Neural cell (in vitro differentiated cells): Measurements from ENCODE around the gene MED12. TPM values are rescaled to one million over a fixed set of nuclear protein-coding genes. Genes with fewer than 3 reads are reported as not detected.

Experiments used
- H2AFZ ChIP-seq: fragments of 200-600, 300-800 bp; sonication (generic), shearing (Covaris generic); 2 replicates; pipeline ENCODE4 v1.6.0; 2014; ENCODE audit warnings: low read depth, mild to moderate bottlenecking, antibody characterized with exemption, low read length, moderate library complexity
- H3F3A ChIP-seq: fragments of 200-600 bp; shearing (Covaris generic); 2 replicates; pipeline ENCODE4 v1.6.1; 2016; ENCODE audit warnings: mild to moderate bottlenecking, moderate library complexity, mixed read lengths, antibody characterized with exemption, low read length; ENCODE audit not compliant: insufficient read depth, poor library complexity, severe bottlenecking
- H3K27ac ChIP-seq: fragments of 200-600, 300-800 bp; sonication (generic), shearing (Covaris generic); 2 replicates; pipeline ENCODE4 v1.5.1; 2014; ENCODE audit warnings: mild to moderate bottlenecking, low read length, moderate library complexity
- H3K27me3 ChIP-seq: fragments of 300-800, 200-600 bp; sonication (generic), shearing (Covaris generic); 2 replicates; pipeline ENCODE4 v1.6.0; 2014; ENCODE audit warnings: mild to moderate bottlenecking, low read depth, low read length, moderate library complexity; ENCODE audit not compliant: insufficient read depth
- H3K36me3 ChIP-seq: fragments of 300-800, 200-600 bp; sonication (generic), shearing (Covaris generic); 2 replicates; pipeline ENCODE4 v1.5.1; 2014; ENCODE audit warnings: mild to moderate bottlenecking, antibody characterized with exemption, low read length, moderate library complexity; ENCODE audit not compliant: insufficient read depth
- H3K4me2 ChIP-seq: fragments of 300-800, 200-600 bp; sonication (generic), shearing (Covaris generic); 2 replicates; pipeline ENCODE4 v1.6.0; 2014; ENCODE audit warnings: mild to moderate bottlenecking, low read length
- H3K4me3 ChIP-seq: fragments of 300-800, 200-600 bp; sonication (generic), shearing (Covaris generic); 2 replicates; pipeline ENCODE4 v1.5.1; 2014; ENCODE audit warnings: mild to moderate bottlenecking, low read length, moderate library complexity
- H3K79me2 ChIP-seq: fragments of 200-600 bp; shearing (Covaris generic); replicated peaks from 2 replicates; pipeline ENCODE4 v1.6.0; 2014; ENCODE audit warnings: mild to moderate bottlenecking, low read length, moderate library complexity; ENCODE audit not compliant: insufficient read depth
- H3K9ac ChIP-seq: fragments of 300-800, 200-600 bp; sonication (generic), shearing (Covaris generic); 2 replicates; pipeline ENCODE4 v1.6.1; 2016; ENCODE audit warnings: mild to moderate bottlenecking, low read length, mixed read lengths
- H3K9me2 ChIP-seq: fragments of 200-600 bp; shearing (Covaris generic); 2 replicates; pipeline ENCODE4 v1.6.1; 2016; ENCODE audit warnings: mild to moderate bottlenecking, low read length, mixed read lengths; ENCODE audit not compliant: insufficient read depth
- H3K9me3 ChIP-seq: fragments of 200-600, 300-800 bp; sonication (generic), shearing (Covaris generic); 2 replicates; pipeline ENCODE4 v1.6.1; 2016; ENCODE audit warnings: mild to moderate bottlenecking, mixed run types, low read length, moderate library complexity, mixed read lengths
- H4K20me1 ChIP-seq: fragments of 200-600 bp; shearing (Covaris generic); 2 replicates; pipeline ENCODE4 v1.6.1; 2016; ENCODE audit warnings: mild to moderate bottlenecking, mixed run types; ENCODE audit not compliant: insufficient read depth
- EP300 ChIP-seq: fragments of 450-650 bp; conservative IDR thresholded peaks from 2 replicates; pipeline ENCODE4 v1.6.1; 2014; ENCODE audit warnings: antibody characterized with exemption, mild to moderate bottlenecking, moderate library complexity; ENCODE audit not compliant: poor library complexity, severe bottlenecking
- EZH2 ChIP-seq: fragments of 200-600, 300-800 bp; shearing (Covaris generic), sonication (generic); IDR thresholded peaks from 2 replicates; pipeline ENCODE4 v1.6.1; 2014; ENCODE audit warnings: antibody characterized with exemption, low read length, borderline replicate concordance, mild to moderate bottlenecking; ENCODE audit not compliant: insufficient read depth, poor library complexity, severe bottlenecking
- MXI1 ChIP-seq: fragments of 450-650 bp; conservative IDR thresholded peaks from 2 replicates; pipeline ENCODE4 v1.6.1; 2014; ENCODE audit warnings: antibody characterized with exemption, mild to moderate bottlenecking; ENCODE audit not compliant: poor library complexity, severe bottlenecking
- POLR2AphosphoS5 ChIP-seq: IDR thresholded peaks from 2 replicates; pipeline ENCODE4 v1.6.1; 2012
- RAD21 ChIP-seq: fragments of 450-650 bp; conservative IDR thresholded peaks from 2 replicates; pipeline ENCODE4 v1.6.1; 2014; ENCODE audit warnings: antibody characterized with exemption, mild to moderate bottlenecking, moderate library complexity
- REST ChIP-seq: IDR thresholded peaks from 2 replicates; pipeline ENCODE4 v1.6.1; 2012; ENCODE audit warnings: borderline replicate concordance
- SMC3 ChIP-seq: fragments of 450-650 bp; conservative IDR thresholded peaks from 2 replicates; pipeline ENCODE4 v1.6.1; 2014; ENCODE audit warnings: antibody characterized with exemption, mild to moderate bottlenecking, moderate library complexity; ENCODE audit not compliant: poor library complexity
- TAF1 ChIP-seq: IDR thresholded peaks from 2 replicates; pipeline ENCODE4 v1.6.1; 2012; ENCODE audit warnings: low read depth
- polyA plus RNA-seq: library from polyadenylated mRNA; depleted of rRNA; stranded (reverse); fragments of >200 nt; gene quantifications from 2 replicates; pipeline ENCODE4 v1.2.3, GENCODE V29; 2014
- TF ChIP-seq, protein P1 (sequence below): fragments of 450-650 bp; IDR thresholded peaks from 2 replicates; pipeline ENCODE4 v1.5.1; 2014; ENCODE audit warnings: antibody characterized with exemption, mild to moderate bottlenecking, moderate library complexity; ENCODE audit not compliant: poor library complexity, severe bottlenecking

The MED12 gene
- polyA plus RNA-seq, 1 donor from 2014 or later: 5.6 TPM

DNA sequence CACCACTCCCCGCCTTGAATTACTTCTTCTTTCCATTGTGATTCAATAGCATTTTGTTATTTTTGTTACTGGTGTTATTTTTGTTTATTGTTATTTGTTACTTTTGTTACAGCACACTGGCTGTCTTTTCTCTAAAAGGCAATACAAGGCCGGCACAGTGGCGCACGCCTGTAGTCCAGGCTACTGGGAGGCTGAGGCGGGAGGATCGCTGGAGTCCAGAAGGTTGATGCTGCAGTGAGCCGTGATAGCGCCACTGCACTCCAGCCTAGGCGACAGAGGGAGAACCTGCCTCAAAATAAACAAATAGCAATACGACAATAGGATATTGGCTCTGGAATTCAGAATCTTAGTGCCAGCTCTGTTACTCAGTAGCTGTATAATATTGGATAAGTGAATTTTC lies 1.0 kb upstream of the MED12 start:
- H3K4me2 ChIP-seq: no peak overlapping the region
- no peaks in the 10 kb centered on the region for H3K9me2 ChIP-seq
- H3K4me3 ChIP-seq: peak overlapping the region; percentile 72
- H3K79me2 ChIP-seq: no peaks in the 10 kb centered on the region
- H3F3A ChIP-seq: no peaks in the 10 kb centered on the region
- no peaks in the 10 kb centered on the region for H3K36me3 ChIP-seq
- H3K9ac ChIP-seq: no peak overlapping the region
- no peaks in the 10 kb centered on the region for H3K27me3 ChIP-seq
- no peaks in the 10 kb centered on the region for H3K9me3 ChIP-seq
- H3K27ac ChIP-seq: no peak overlapping the region
- H4K20me1 ChIP-seq: no peaks in the 10 kb centered on the region
- no peak for TF ChIP-seq EZH2
- no peak for TF ChIP-seq EP300
- TF ChIP-seq TAF1: no peak
- TF ChIP-seq POLR2AphosphoS5: no peak
- no peak for TF ChIP-seq RAD21
- TF ChIP-seq, protein P1, sequence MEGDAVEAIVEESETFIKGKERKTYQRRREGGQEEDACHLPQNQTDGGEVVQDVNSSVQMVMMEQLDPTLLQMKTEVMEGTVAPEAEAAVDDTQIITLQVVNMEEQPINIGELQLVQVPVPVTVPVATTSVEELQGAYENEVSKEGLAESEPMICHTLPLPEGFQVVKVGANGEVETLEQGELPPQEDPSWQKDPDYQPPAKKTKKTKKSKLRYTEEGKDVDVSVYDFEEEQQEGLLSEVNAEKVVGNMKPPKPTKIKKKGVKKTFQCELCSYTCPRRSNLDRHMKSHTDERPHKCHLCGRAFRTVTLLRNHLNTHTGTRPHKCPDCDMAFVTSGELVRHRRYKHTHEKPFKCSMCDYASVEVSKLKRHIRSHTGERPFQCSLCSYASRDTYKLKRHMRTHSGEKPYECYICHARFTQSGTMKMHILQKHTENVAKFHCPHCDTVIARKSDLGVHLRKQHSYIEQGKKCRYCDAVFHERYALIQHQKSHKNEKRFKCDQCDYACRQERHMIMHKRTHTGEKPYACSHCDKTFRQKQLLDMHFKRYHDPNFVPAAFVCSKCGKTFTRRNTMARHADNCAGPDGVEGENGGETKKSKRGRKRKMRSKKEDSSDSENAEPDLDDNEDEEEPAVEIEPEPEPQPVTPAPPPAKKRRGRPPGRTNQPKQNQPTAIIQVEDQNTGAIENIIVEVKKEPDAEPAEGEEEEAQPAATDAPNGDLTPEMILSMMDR: no peak
- TF ChIP-seq MXI1: no peak
- no peak for TF ChIP-seq REST
- no peak for TF ChIP-seq SMC3
- no peak overlapping the region for H2AFZ ChIP-seq

DNA sequence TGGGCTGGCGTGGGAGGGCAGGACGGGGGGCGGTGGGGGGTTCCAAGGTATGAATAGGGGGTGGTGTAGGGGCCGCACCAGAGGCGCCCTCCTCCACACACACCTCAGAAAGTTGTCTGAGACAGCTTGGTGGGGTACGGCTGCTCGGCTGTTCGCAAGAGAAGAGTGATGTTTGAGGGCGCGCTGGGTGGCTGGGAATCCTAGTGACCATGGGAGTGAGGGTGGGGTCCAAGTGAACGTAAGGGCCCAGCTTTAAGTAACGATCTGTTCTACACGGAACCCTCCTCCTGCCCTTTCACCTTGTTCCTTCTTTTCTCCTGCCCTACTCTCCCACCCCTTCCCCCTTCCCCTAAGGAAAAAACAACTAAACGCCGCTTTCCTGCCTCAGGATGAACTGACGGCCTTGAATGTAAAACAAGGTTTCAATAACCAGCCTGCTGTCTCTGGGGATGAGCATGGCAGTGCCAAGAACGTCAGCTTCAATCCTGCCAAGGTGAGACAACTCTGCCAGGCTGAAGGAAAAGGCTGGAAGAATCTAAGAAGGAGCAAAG lies 664 bp downstream of the MED12 start:
- Histone ChIP-seq H3K9me3 (no peaks in the 10 kb centered on the region), H3K4me3 (peak overlapping the region; percentile 72), H3K79me2 (no peaks in the 10 kb centered on the region), H3F3A (no peaks in the 10 kb centered on the region), H3K27me3 (no peaks in the 10 kb centered on the region), H3K27ac (no peak overlapping the region), H2AFZ (no peak overlapping the region), H3K36me3 (no peaks in the 10 kb centered on the region), H3K9me2 (no peaks in the 10 kb centered on the region), H3K9ac (peak overlapping the region; percentile 75), H4K20me1 (no peaks in the 10 kb centered on the region), H3K4me2 (no peak overlapping the region)
- TF ChIP-seq, protein P1: no peak
- TF ChIP-seq EZH2 (no peak), RAD21 (no peak), REST (no peak)
